ENCODE measurements around the gene SMCO4.

SMCO4 gene

GRCh38 chr11:93498641-93499040 lies 44.5 kb downstream of the SMCO4 start:
- no peak for FAIRE-seq

GRCh38 chr11:93498161-93498560 lies 45.0 kb downstream of the SMCO4 start:
- FAIRE-seq = no peak

- FAIRE-seq = no peak
These were observed 45.6 kb downstream of the SMCO4 start for GRCh38 chr11:93497596-93497995.

GRCh38 chr11:93494357-93494756 lies 48.8 kb downstream of the SMCO4 start:
- no peak for FAIRE-seq

GRCh38 chr11:93493252-93493897 lies 49.8 kb downstream of the SMCO4 start:
- no peak for FAIRE-seq

GRCh38 chr11:93492464-93493251 lies 50.5 kb downstream of the SMCO4 start:
- FAIRE-seq = no peak

GRCh38 chr11:93491973-93492372 lies 51.2 kb downstream of the SMCO4 start:
- no peak for FAIRE-seq

- FAIRE-seq = no peak
These were observed 52.1 kb downstream of the SMCO4 start for GRCh38 chr11:93490996-93491618.

GRCh38 chr11:93489841-93490240 lies 53.4 kb downstream of the SMCO4 start:
- no peak for FAIRE-seq

- no peak for FAIRE-seq
These were observed 56.1 kb downstream of the SMCO4 start for GRCh38 chr11:93487032-93487483.

- no peak for FAIRE-seq
These were observed 57.2 kb downstream of the SMCO4 start for GRCh38 chr11:93485983-93486382.

- no peak for FAIRE-seq
These were observed 58.5 kb downstream of the SMCO4 start for GRCh38 chr11:93484716-93485115.

- no peak for FAIRE-seq
These were observed 60.6 kb downstream of the SMCO4 start for GRCh38 chr11:93482556-93482955.

- no peak for FAIRE-seq
These were observed 61.5 kb downstream of the SMCO4 start for GRCh38 chr11:93481696-93482095.

- FAIRE-seq = no peak
These were observed 61.9 kb downstream of the SMCO4 start for GRCh38 chr11:93481279-93481678.

GRCh38 chr11:93480756-93481155 lies 62.4 kb downstream of the SMCO4 start:
- FAIRE-seq = no peak

- FAIRE-seq = no peak
These were observed 62.9 kb downstream of the SMCO4 start for GRCh38 chr11:93480256-93480655.

GRCh38 chr11:93478841-93479240 lies 64.3 kb downstream of the SMCO4 start:
- FAIRE-seq = no peak

GRCh38 chr11:93477684-93478234 lies 65.4 kb downstream of the SMCO4 start:
- no peak for FAIRE-seq

- no peak for FAIRE-seq
These were observed 66.4 kb downstream of the SMCO4 start for GRCh38 chr11:93476796-93477195.

GRCh38 chr11:93474123-93474522 lies 69.1 kb downstream of the SMCO4 start:
- no peak for FAIRE-seq

GRCh38 chr11:93468290-93468689 lies 74.9 kb downstream of the SMCO4 start:
- FAIRE-seq = no peak

- no peak for FAIRE-seq
These were observed 76.1 kb downstream of the SMCO4 start for GRCh38 chr11:93467054-93467453.
